NOMO-1 (cell line): Measurements from ENCODE around the gene RALGAPA2.

Source experiments
- DNase-seq, 2 experiments: peaks; one replicate each; lab custom pipeline; 2025; ENCODE audit not compliant: unreplicated experiment in 2 of 2; lab: John Stamatoyannopoulos, UW

The RALGAPA2 gene

GRCh38 chr20:20505554-20505953 lies 206.9 kb downstream of the RALGAPA2 start:
- no peak for DNase-seq

GRCh38 chr20:20503777-20504530 lies 208.5 kb downstream of the RALGAPA2 start:
- DNase-seq = no peak

GRCh38 chr20:20501128-20501527 lies 211.3 kb downstream of the RALGAPA2 start:
- DNase-seq = no peak

- DNase-seq = no peak
Observed at GRCh38 chr20:20500312-20500711, 212.1 kb downstream of the RALGAPA2 start.

GRCh38 chr20:20499439-20499838 lies 213.0 kb downstream of the RALGAPA2 start:
- no peak for DNase-seq

GRCh38 chr20:20498076-20498861 lies 214.2 kb downstream of the RALGAPA2 start:
- DNase-seq = no peak

GRCh38 chr20:20497242-20497978 lies 215.0 kb downstream of the RALGAPA2 start:
- no peak for DNase-seq

GRCh38 chr20:20495729-20496503 lies 216.5 kb downstream of the RALGAPA2 start:
- no peak for DNase-seq

- no peak for DNase-seq
Observed at GRCh38 chr20:20493701-20494100, 218.7 kb downstream of the RALGAPA2 start.

GRCh38 chr20:20492521-20493332 lies 219.7 kb downstream of the RALGAPA2 start:
- DNase-seq = no peak

- no peak for DNase-seq
Observed at GRCh38 chr20:20491784-20492264, 220.6 kb downstream of the RALGAPA2 start.

- DNase-seq = no peak
Observed at GRCh38 chr20:20491110-20491783, 221.2 kb downstream of the RALGAPA2 start.

- no peak for DNase-seq
Observed at GRCh38 chr20:20490673-20491072, 221.8 kb downstream of the RALGAPA2 start.

GRCh38 chr20:20489648-20490341 lies 222.6 kb downstream of the RALGAPA2 start:
- DNase-seq = no peak

- no peak for DNase-seq
Observed at GRCh38 chr20:20489054-20489453, 223.4 kb downstream of the RALGAPA2 start.

GRCh38 chr20:20488388-20488787 lies 224.1 kb downstream of the RALGAPA2 start:
- DNase-seq = no peak

- DNase-seq = no peak
Observed at GRCh38 chr20:20487811-20488210, 224.6 kb downstream of the RALGAPA2 start.

- no peak for DNase-seq
Observed at GRCh38 chr20:20483328-20483727, 229.1 kb downstream of the RALGAPA2 start.
